NCI-H2171 treated with DMSO at 0.1 percent for 48 hours (cell line): ENCODE data around the gene PBX1.

ENCODE experiments used
- DNase-seq: peaks from one replicate; lab custom pipeline; 2025; lab: John Stamatoyannopoulos, UW

Gene PBX1

DNA sequence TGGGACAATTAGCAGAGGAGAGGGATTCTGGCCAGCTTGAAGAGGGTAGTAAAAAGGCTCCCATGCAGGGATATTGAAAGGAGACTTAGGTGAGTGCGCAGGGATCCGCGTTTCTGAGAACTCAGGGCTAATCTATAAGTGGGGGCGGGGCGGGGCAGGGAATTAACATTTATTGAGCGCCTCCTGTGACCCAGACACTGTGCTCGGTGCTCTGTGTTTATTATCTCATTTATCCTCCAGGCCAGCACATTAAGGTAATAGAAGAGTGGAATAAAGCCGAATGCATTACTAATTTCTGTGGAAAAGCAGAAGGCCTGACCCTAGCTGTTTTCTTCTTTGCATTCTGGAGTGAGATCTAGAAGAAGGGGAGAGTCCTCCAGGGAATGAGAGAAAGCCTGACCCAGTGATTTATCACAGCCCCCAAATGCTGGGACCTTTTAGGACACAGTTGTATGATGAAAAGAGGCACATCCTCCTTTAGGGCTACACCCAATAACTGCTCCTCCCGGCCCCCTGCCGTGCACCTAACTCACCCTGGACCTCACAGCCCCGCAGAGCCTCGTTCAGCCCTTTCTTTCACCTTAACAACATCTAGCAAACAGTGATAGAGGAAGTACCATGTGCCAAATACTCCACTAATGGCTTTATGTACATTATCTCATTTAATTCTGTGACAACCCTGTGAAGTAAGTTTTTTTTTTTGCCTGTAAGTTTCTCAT, 317.6 kb downstream of the PBX1 start:
- no peak for DNase-seq

DNA sequence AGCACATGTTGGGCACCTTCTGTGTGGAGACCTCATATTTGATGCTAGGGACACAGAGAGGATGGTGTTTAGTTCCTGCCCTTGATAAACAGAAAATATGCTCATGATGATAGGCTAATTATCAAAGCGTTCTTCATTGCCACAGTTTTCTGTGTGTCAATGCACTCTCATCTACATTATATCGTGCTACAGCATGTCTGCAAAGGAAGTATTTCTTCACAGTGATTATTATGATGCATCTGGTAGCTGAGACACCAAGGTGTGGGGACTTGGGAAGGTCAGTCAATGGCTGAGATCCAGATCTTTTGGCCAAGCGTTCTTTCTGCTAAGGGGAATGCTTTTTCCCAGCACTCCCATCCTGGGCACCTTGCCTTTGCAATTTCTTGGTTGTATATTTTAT, 321.2 kb downstream of the PBX1 start:
- no peak for DNase-seq

DNA sequence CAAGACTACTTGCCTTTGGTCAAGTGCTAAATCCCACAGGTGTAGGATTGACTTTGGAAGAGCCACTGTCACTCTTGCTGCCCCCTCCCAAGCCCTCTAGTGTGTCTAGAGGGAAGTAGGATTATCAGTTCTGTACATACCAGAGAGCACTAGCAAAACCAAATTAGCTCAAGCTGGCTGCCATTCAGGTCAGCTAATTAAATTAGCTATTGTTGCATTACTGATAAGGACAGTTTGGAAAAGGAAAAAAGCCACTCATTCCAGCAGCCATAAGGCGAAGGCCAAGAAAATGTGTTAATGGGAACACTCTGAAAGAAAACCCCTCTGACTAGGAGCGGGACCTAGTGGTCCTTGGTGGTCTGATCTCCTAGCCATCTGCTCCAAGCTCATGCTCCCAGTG, 321.7 kb downstream of the PBX1 start:
- no peak for DNase-seq

DNA sequence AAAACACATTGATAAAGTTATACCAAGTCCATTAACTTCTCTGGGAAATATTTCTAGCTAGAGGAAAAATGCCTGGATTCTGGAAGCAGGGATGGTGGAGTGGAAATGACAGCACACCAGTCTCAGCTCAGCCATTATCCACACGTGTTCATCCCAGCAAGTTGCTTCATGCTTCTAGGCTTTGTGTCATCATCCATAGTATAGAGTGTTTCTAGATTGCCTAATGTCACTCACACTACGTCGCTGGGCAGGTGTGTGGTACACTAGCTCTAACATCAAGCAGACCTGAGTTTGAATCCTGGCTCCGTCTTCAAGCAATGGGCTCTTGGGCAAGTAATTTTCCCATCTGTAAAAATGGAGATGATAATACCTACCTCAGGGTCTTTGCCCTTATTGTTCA, 326.3 kb downstream of the PBX1 start:
- DNase-seq = no peak

DNA sequence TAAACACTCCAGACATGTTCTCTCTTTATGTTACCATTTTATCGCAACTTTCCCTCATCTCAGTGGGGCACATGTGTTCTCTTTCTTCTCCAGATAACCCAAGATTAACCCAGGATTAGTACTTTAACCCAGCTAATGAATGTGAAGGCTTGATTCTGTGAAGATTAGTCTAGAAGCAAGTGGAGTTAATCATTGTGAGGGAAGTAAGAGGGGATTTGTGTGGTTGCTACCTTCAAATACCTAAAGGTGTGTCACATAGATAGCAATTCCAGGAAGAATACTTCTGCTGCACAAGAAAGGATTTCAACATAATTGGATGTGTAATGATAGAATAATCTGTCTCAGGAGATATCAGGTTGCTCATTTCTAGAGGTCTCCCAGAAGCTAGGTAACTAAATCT, 327.1 kb downstream of the PBX1 start:
- peak; percentile 60 for DNase-seq

DNA sequence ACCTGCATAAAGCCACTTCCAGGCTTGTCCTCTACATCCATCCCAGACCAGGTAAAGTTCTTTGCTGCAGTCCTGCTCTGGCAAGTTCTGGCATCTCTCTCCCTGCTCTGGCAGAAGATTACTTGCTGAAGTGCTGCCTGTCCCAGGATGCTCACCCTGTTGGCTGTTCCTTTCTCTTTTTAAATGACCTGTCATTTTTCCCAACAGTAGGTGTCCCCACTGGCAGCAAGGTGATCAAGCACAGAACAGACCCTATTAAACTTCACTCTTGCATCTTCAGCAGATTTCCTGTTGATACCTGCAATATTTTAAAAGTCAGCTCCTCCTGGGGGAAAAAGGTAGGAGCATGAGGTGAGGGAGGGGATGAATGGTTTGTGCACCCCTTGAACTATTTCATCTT, 332.6 kb downstream of the PBX1 start:
- peak; percentile 11 for DNase-seq

DNA sequence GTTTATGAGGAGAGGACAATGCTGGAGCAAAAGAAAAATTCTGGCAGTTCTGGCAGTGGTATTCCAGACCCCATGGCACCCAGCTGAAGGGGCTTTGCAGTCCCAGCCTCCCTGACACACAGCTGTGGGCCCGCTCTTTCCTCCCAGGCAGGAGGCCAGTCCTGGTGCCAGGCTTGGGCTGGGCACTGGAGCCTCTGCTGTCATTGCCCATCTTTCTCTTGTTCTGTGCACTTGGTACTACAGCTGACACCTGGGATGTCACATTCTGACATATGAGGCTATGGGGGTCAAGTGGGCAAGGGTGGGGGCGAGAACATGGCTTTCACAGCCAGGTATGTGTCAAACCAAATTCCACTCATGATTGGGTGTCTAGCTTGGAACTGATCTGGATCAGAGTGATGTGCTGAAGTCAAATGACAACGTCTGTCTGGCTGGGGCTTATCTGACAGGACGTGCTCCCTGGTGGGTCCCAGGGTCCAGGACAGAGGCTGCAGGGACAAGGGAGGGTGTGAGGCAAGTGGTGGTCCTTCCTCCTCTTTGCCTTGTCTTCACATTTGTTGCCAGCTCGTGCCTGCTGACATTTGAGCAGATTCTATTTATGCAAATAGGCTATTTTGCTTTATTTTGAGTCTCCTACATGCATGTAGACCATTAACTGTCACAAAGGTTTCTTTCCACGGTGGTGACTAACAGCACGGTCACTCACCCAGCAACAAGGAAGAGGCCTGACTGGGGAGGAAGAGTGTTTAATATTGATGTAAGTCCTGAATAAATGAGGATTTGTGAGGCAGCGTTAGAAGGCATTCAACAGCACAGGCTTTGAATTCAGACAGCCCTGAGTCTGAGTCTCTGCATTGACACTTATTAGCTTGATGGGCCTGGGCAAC, 336.3 kb downstream of the PBX1 start:
- no peak for DNase-seq

DNA sequence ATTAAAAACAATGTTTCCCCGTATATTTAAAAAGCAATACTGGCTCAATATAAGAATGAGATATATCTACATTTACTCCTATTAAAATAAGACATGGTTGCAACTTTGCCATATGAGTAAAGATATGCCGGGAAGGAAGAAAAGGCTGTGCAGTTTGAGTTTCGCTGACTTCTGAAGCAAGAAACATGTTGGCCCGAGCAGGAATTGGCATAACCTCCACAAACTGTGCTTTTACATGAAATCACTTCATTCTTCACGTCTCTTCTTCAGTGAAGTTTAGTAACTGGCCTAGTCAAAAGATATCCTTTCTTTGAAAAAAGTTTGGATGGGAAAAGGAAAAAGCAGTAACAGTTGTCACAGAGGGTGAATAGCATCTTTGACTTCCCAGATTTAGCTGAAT, 342.0 kb downstream of the PBX1 start:
- DNase-seq = no peak
